HG02642 (cell line): ENCODE measurements around the gene KLC1.

Source experiments
- ATAC-seq: cut with Tn5 transposase; IDR thresholded peaks from one replicate; pipeline ENCODE4 v1.9.1; 2021; ENCODE audit warnings: mild to moderate bottlenecking; ENCODE audit not compliant: unreplicated experiment, poor library complexity

Gene KLC1

DNA sequence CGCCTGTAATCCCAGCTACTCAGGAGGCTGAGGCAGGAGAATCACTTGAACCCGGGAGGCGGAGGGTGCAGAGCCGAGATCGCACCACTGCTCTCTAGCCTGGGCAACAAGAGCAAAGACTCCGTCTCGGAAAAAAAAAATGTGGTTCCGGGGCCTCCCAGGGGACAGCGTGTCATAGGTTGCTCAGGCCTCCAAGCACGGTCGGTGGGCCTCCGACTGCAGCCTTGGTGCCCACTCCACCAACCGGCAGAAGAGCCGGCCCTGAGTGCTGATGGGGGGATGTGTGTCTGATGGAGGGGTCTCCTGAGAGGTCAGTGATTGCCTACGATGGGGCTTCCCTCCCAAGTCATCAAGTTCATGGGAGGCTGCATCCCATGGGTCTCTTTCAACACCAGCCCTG, 102.5 kb downstream of the KLC1 start:
- no peak for ATAC-seq

DNA sequence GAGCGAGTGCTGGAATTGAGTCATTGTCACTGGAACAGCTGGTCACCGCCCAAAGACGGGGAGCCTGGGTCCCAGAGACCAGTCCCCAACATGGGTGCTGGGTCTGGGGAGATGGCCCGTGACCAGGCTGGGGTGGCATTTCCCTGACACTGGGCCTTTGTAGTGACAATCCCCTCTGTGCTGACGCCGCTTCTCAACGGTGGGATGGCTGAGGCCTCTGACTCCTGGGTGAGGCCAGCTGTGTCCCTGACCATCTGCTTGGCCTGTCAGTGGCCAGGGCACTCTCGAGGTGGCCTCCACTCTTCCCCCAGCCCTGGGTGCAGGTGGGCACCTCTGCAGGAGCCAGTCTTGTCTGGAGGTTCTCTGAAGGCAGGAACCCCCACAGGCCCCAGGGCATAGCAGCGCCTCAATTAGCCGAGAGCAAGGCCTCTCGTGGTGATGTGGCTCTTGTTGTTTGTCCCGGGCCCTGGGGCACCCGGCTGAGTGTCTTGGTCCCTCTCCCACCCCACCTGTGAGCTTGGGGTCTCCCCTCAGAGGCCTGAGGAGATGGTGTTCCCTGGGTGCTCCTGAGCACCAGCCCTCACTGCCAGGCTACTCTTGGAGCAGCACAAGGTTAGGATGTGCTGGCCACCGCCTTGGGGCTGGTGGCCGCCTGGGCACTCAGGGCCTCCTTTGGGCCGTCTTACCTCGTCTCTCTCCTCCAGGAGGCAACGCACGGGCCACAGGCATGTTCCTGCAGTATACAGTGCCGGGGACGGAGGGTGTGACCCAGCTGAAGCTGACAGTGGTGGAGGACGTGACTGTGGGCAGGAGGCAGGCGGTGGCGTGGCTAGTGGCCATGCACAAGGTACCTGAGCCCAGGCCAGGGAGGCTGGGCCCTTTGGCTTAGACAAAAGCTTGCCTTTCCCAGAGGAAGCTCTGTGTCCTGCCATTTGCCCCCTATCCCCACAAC, 103.2 kb downstream of the KLC1 start:
- no peak for ATAC-seq

- no peak for ATAC-seq
Measured at GRCh38 chr14:103732868-103733620, 104.0 kb downstream of the KLC1 start.

DNA sequence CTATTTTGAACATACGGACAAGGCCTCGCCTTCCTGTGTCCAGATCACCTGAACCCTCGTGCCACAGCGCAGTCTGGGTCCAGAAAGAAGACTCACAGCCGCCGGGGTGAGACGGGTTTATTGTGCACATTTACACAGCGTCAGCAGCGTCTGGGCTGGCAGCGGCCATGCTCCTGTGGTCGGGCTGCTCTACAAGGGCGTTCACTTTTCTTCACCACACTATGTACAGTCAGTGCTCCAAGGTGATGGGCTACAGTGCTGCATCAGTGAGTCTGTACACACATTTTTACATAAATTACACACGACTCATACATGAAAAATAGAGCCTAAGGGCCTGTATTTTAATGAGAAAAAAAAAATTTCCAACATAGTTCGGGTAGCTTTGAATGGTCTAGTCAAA, 104.6 kb downstream of the KLC1 start:
- no peak for ATAC-seq

DNA sequence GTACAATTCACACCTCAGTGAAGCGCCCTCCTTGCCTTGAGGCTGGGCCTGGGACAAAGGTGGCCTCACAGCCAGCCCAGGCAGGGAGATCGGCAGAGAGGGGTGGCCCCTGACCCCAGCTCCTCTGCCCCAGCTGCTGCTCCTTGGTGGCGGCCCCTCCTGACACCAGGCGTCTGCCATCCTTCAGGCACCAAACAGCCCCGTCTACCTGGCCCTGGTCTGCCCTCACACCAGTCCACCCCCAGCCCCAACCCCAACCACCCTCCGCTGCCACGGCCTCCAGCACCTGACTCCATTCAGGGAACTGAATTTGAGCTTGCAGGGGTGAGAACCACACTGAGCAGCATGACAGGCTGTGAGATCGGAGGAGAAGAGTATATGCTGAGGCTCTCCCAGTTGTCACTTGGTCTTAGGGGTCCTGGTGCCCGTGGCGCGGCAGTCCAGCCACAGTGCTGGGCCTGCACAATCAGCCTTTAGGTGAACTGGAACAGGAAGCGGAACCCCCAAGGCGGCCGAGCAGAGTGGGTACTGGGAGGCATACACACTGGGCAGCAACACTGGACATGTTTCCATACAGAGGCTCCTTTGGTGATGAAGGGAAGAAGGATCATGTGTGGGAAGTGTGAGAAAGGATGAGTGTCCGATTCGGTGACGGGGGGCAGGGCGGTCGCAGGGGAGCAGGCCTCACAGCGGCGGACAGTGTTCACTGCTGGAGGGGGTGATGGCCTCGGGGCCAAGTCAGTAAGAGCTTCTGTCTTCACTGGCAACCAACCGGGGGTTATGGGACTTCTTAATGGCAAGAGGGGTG, 105.3 kb downstream of the KLC1 start:
- no peak for ATAC-seq

DNA sequence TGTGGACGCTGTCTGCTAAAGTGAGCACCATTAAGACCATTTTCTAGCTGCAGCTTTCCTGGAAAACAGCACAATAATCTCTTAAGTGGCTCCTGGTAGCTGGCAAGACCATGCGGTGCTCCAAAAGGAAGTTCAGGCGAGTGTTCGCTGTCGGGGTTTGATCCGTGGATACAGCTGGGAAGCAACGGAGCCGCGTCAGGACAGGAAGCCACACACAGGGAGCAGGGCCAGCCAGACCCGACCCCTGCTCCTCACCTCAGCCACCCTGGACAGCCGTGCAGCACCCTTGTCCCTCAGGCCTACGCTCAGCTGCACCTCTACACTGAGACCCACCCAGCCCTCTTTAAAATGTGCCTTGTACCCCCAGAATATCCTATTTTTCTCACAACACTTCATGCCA, 106.0 kb downstream of the KLC1 start:
- ATAC-seq = no peak

DNA sequence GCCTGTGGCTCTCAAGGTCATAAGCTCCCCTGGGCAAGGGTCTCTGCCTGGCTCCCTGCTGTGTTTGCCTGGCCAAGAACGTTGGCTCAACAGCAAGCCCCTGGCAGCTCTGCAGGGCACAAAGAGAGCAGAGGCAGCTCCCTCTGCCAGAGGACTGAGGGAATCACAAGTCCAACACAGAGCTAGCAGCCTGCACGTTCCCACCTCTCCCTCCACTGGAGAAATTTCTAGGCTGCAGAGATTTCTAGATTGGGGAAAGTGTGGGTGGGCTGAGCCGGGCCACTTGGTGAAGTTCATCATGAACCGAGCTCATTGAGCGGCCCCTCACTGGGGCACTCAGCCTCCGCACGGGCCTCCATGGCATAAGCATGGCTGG, 106.4 kb downstream of the KLC1 start:
- ATAC-seq = no peak

DNA sequence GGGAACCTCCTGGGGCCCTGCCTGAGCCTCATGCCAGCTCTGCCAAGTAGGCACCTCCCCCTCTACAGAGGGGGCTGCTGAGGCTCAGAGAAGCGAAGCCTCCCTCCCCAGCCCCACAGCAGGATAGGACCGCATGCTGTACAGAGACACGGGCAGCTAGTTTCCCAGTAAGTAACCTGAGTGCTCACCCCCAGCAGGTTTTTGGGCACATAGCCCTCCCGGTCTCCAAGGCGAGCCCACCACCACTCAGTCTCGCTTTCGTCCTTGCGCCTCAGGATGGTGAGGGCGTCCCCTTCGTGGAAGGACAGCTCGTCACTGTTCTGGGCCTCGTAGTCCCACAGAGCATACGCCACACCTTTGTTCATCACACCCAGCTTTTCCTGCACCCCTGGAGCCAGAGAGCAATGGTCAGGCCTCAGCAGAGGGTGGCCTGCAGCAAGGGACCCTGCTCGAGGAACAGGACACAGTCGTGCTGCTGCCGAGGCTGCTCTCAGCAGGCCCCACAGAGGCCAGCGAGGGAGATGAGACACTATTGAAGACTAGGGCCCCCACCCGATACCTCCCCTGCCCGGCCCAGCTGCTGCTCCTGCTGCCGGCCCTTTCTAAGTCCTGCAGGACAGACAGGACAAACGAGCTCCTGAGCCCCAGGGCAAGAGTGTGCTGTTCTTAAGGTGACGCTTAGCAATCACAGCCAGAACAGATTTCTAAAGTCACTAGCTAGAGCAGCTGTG, 107.0 kb downstream of the KLC1 start:
- no peak for ATAC-seq

GRCh38 chr14:103736546-103737431, 107.8 kb downstream of the KLC1 start:
- ATAC-seq = no peak

- ATAC-seq = no peak
Measured at GRCh38 chr14:103737432-103738045, 108.5 kb downstream of the KLC1 start.

DNA sequence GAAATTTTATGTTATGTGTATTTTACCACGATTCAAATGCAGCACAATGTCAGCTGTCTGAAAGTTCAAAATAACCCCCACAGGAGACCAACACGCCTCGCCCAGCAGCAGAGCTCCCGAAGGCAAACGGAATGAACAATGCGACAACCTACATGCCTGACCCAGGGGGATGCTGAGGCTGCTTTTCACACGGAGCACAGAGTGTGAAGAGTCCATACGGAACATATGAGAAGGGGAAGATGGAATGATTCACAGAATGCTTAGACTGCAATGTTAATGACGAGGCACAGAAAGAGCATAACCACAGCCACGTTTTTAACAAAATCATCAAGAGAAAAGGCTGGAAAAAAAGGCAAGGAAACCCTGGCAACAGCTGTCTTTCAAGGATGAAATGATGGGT, 109.2 kb downstream of the KLC1 start:
- ATAC-seq = no peak

DNA sequence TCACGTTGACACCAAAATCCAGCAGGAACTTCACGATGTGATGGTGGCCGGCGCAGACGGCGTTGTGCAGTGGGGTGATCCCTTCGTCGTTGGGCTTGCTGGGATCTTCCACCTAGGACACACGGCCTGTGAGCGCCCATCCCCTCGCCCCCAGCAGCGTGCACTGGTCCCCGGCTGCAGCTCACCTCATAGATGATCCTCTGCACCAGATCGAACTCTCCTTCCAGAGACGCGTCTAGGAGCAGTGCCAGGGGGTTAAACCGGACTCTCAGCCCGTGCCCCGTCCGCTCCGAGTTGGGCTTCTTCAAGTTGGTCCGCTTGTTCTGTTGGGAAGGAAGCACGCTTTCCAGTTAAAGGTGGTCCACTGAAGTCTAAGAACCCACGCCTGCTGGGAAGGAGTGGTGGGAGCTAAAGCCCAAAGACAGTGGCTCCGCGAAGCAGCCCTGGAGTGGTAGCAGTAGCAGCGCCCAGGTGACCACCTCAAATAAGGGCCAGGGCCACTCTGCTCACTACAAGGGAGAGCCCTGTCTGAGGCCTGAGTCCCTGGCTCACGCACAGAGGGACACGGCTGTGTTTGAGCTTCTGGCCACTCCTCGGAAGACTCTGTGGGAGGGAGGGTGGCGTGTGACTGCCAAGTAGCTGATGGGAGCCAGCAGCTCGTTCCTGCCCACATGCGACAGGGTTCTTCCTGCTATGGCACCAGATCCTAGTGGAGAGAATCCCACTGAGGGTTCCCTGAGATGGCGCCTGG, 109.9 kb downstream of the KLC1 start:
- ATAC-seq = no peak

GRCh38 chr14:103739466-103739792, 110.4 kb downstream of the KLC1 start:
- no peak for ATAC-seq

GRCh38 chr14:103739793-103740501, 110.9 kb downstream of the KLC1 start:
- ATAC-seq = no peak

DNA sequence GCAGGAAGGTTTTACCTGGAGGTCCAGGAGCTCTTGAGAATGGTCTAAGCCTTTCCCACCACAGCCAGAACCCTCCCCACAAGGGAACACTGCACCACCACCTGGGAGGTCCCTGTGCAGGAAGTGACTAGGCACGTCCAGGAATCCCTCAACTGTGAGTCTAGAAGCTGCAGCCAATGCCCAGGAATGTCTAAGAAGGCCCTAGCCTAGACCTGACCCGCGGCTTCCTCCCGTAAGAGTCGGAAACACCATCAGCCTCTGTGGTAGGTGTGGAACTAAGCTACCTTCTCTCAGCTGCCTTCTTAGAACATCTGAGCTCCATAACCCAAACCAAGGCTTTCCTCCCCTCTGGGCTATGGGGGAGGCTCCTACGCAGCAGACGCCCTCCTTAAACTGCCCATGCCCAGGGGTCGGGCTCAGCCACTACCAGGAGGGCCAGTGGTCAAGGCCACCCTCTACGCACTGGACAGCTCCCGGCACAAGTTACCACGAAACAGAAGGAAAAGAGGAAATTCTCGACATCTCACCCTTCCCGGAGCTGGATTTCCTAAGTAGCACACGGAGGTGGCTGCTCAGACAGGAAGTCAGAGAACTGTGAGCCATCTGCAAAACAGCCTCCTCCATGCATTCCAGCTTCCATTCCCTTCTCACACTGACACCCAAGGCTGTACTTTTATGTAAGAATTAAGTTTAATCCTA, 112.1 kb downstream of the KLC1 start:
- no peak for ATAC-seq

- ATAC-seq = no peak
Measured at GRCh38 chr14:103741876-103742275, 112.9 kb downstream of the KLC1 start.
